GM18868 (cell line): ENCODE data around the gene LRRC32.

ENCODE experiments used
- ATAC-seq: cut with Tn5 transposase; IDR thresholded peaks from one replicate; pipeline ENCODE4 v1.9.1; 2021; ENCODE audit warnings: mild to moderate bottlenecking, moderate library complexity; ENCODE audit not compliant: unreplicated experiment

LRRC32 gene

GRCh38 chr11:76700177-76701100 lies 29.9 kb upstream of the LRRC32 start:
- ATAC-seq = no peak

GRCh38 chr11:76699451-76700091 lies 29.0 kb upstream of the LRRC32 start:
- no peak for ATAC-seq

GRCh38 chr11:76698321-76699043 lies 27.9 kb upstream of the LRRC32 start:
- ATAC-seq = no peak

- ATAC-seq = no peak
Measured at GRCh38 chr11:76696756-76697155, 26.2 kb upstream of the LRRC32 start.

GRCh38 chr11:76695771-76696170 lies 25.2 kb upstream of the LRRC32 start:
- ATAC-seq = no peak

GRCh38 chr11:76695133-76695532 lies 24.6 kb upstream of the LRRC32 start:
- ATAC-seq = no peak

GRCh38 chr11:76694664-76695063 lies 24.1 kb upstream of the LRRC32 start:
- no peak for ATAC-seq

- no peak for ATAC-seq
Measured at GRCh38 chr11:76693806-76694205, 23.3 kb upstream of the LRRC32 start.

GRCh38 chr11:76692956-76693355 lies 22.4 kb upstream of the LRRC32 start:
- no peak for ATAC-seq

GRCh38 chr11:76691655-76692054 lies 21.1 kb upstream of the LRRC32 start:
- ATAC-seq = no peak

- ATAC-seq = no peak
Measured at GRCh38 chr11:76690736-76691135, 20.2 kb upstream of the LRRC32 start.

- no peak for ATAC-seq
Measured at GRCh38 chr11:76689313-76690260, 19.0 kb upstream of the LRRC32 start.

- ATAC-seq = no peak
Measured at GRCh38 chr11:76688146-76688545, 17.6 kb upstream of the LRRC32 start.

GRCh38 chr11:76686261-76687079 lies 15.9 kb upstream of the LRRC32 start:
- ATAC-seq = no peak

- ATAC-seq = no peak
Measured at GRCh38 chr11:76685831-76686230, 15.3 kb upstream of the LRRC32 start.

- no peak for ATAC-seq
Measured at GRCh38 chr11:76685237-76685636, 14.7 kb upstream of the LRRC32 start.

- no peak for ATAC-seq
Measured at GRCh38 chr11:76684516-76684915, 14.0 kb upstream of the LRRC32 start.

- ATAC-seq = no peak
Measured at GRCh38 chr11:76683161-76684095, 12.9 kb upstream of the LRRC32 start.

GRCh38 chr11:76682684-76683083 lies 12.1 kb upstream of the LRRC32 start:
- ATAC-seq = no peak
